Thoracic aorta (tissue), 2 donors: ENCODE data around the gene TOB2. TPM values are rescaled to one million over a fixed set of nuclear protein-coding genes. Genes with fewer than 3 reads are reported as not detected.

Source experiments
- ATAC-seq: fragments of 150-250 bp; one replicate; pipeline ENCODE4 v1.8.0; 2017; ENCODE audit warnings: low read depth; ENCODE audit not compliant: insufficient number of reproducible peaks, low FRiP score
- DNase-seq: peaks from one replicate; pipeline ENCODE4 v3.0.0-alpha.2; 2020; ENCODE audit warnings: low spot score
- H3K27ac ChIP-seq, 2 donors: fragments of 200-600 bp; sonication (generic); 1 replicate in 1 of 2; 2 replicates in 1 of 2; pipeline ENCODE4 v1.5.1; 2016; ENCODE audit warnings: mild to moderate bottlenecking in 2 of 2, moderate library complexity in 2 of 2
- H3K27me3 ChIP-seq: fragments of 200-600 bp; sonication (generic); replicated peaks from 2 replicates; pipeline ENCODE4 v1.6.0; 2016; ENCODE audit warnings: mild to moderate bottlenecking; ENCODE audit not compliant: insufficient read depth
- H3K36me3 ChIP-seq: fragments of 200-600 bp; sonication (generic); one replicate; pipeline ENCODE4 v1.5.1; 2016
- H3K4me1 ChIP-seq, 2 donors: fragments of 200-600 bp; sonication (generic); 1 replicate in 1 of 2; 2 replicates in 1 of 2; pipeline versions ENCODE4 v1.5.1 to v1.6.0; 2016; ENCODE audit warnings: low read depth in 2 of 2, mild to moderate bottlenecking in 1 of 2; ENCODE audit not compliant: control insufficient read depth in 1 of 2
- H3K4me3 ChIP-seq: fragments of 200-600 bp; sonication (generic); 2 replicates; pipeline ENCODE4 v1.5.1; 2016; ENCODE audit warnings: mild to moderate bottlenecking
- H3K9me3 ChIP-seq: fragments of 200-600 bp; sonication (generic); 2 replicates; pipeline ENCODE4 v1.5.1; 2016
- total RNA-seq, 2 donors: library from RNA; depleted of rRNA; stranded (reverse); fragments of >200 nt; gene quantifications; one replicate each; pipeline versions ENCODE4 v1.1.0 to v1.2.3, GENCODE V29; 2016
- TF ChIP-seq, protein P1 (sequence below): fragments of 200-600 bp; sonication (generic); IDR thresholded peaks from one replicate; pipeline ENCODE4 v1.5.1; 2019; ENCODE audit warnings: antibody characterized with exemption

Gene TOB2
- total RNA-seq, 2 donors from 2014 or later, result 45.5 to 56.5 TPM

DNA sequence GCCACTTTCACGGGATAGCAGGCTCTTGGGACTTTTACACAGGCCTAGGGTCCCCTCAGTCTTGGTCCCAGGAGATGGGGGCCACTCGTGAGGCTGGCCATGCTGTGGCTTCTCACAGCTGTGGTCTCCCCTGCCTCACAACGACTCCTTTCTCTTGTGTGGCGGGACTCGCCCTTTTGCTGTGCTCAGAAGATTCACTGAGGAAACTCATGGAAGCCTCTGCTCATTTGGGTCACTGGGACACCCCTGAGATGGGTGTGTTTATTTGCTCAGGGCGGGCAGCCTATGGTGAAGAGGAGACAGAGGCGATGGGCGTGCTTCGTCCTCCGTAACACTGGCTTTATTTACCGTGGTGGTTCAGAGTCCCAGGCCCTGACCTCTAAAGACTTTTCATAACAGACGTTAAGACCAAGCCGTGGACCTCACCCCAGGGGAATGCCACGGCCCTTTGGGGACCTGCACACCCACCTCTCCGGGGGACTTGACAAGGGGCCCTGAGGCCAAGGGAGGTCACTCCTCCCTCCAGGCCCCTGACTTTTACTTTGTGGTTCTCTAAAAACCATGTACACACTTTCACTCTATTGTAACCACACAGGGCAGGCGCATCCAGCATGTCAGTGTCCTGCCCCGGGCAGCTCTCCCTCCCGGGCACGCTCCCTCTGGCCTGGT, 49.3 kb downstream of the TOB2 start:
- H3K27ac ChIP-seq, result no peak overlapping the region
- H3K27me3 ChIP-seq, result no peaks in the 10 kb centered on the region
- H3K4me3 ChIP-seq, result no peak overlapping the region
- TF ChIP-seq, protein P1, sequence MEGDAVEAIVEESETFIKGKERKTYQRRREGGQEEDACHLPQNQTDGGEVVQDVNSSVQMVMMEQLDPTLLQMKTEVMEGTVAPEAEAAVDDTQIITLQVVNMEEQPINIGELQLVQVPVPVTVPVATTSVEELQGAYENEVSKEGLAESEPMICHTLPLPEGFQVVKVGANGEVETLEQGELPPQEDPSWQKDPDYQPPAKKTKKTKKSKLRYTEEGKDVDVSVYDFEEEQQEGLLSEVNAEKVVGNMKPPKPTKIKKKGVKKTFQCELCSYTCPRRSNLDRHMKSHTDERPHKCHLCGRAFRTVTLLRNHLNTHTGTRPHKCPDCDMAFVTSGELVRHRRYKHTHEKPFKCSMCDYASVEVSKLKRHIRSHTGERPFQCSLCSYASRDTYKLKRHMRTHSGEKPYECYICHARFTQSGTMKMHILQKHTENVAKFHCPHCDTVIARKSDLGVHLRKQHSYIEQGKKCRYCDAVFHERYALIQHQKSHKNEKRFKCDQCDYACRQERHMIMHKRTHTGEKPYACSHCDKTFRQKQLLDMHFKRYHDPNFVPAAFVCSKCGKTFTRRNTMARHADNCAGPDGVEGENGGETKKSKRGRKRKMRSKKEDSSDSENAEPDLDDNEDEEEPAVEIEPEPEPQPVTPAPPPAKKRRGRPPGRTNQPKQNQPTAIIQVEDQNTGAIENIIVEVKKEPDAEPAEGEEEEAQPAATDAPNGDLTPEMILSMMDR, result no peak
- H3K4me1 ChIP-seq, result peaks cover 17 to 38% of the 10 kb centered on the region in 2 donors
- DNase-seq, result no peak
- no peaks in the 10 kb centered on the region for H3K9me3 ChIP-seq
- no peak for ATAC-seq
- peaks cover 47% of the 10 kb centered on the region for H3K36me3 ChIP-seq

DNA sequence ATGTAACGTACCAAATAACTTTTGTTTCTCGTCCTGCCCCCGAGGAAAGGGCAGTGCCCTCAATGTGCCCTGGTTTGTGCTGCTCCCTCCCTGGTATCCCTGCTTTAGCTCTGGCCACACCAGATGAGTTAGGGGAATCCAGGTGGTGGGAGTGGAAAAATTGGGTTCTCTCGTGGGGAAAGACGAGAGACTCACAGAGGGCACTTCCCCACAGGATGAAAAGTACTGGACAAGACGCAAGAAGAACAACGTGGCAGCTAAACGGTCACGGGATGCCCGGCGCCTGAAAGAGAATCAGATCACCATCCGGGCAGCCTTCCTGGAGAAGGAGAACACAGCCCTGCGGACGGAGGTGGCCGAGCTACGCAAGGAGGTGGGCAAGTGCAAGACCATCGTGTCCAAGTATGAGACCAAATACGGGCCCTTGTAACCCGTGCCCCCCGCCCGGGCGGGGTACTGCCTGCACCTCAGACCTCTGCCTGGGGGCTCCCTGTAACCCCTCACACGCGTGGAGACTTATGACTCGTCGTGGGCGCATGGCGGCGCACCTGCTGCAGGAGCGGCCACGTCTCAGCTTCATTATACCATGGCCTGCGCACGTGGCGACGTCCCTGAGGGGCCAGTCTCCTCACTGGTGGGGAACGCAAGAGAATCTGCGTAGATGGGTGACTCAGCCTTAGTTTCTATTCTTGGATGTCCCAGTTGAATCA, 50.9 kb downstream of the TOB2 start:
- Histone ChIP-seq H3K9me3 (no peaks in the 10 kb centered on the region), H3K27me3 (no peaks in the 10 kb centered on the region), H3K27ac (no peak overlapping the region), H3K4me3 (no peak overlapping the region), H3K36me3 (peaks cover 57% of the 10 kb centered on the region), H3K4me1 (peaks cover 17 to 29% of the 10 kb centered on the region in 2 donors)
- TF ChIP-seq, protein P1, result no peak
- no peak for DNase-seq
- no peak for ATAC-seq

DNA sequence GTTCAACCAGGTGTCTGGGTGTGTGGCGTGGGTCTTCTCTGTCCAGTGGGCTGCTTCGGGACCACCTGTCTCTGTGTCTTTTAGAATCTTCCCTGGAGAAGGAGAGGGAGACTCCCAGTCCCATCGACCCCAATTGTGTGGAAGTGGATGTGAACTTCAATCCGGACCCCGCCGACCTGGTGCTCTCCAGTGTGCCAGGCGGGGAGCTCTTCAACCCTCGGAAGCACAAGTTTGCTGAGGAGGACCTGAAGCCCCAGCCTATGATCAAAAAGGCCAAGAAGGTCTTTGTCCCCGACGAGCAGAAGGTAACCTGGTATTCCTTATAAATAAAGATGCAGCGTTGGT, 52.6 kb downstream of the TOB2 start:
- peaks cover 17 to 29% of the 10 kb centered on the region in 2 donors for H3K4me1 ChIP-seq
- peak overlapping the region; percentile 12 for H3K4me3 ChIP-seq
- H3K27ac ChIP-seq, result peak overlapping the region; percentile 82 to 88
- H3K9me3 ChIP-seq, result no peaks in the 10 kb centered on the region
- peaks cover 71% of the 10 kb centered on the region for H3K36me3 ChIP-seq
- no peak for ATAC-seq
- TF ChIP-seq, protein P1, result no peak
- no peaks in the 10 kb centered on the region for H3K27me3 ChIP-seq
- no peak for DNase-seq

DNA sequence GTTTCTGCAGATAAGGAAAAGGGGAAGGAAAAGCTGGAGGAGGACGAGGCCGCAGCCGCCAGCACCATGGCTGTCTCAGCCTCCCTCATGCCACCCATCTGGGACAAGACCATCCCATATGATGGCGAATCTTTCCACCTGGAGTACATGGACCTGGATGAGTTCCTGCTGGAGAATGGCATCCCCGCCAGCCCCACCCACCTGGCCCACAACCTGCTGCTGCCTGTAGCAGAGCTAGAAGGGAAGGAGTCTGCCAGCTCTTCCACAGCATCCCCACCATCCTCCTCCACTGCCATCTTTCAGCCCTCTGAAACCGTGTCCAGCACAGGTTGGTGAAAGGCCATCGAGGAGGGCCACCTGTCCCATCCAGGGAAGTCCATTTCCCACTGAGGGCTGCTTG, 59.3 kb downstream of the TOB2 start:
- peaks cover 36% of the 10 kb centered on the region for H3K36me3 ChIP-seq
- H3K27me3 ChIP-seq, result no peaks in the 10 kb centered on the region
- H3K4me1 ChIP-seq, result peaks cover 6 to 9% of the 10 kb centered on the region in 2 donors
- no peak for ATAC-seq
- no peak overlapping the region for H3K27ac ChIP-seq
- H3K9me3 ChIP-seq, result no peaks in the 10 kb centered on the region
- no peak for DNase-seq
- TF ChIP-seq, protein P1, result no peak
- H3K4me3 ChIP-seq, result no peak overlapping the region

DNA sequence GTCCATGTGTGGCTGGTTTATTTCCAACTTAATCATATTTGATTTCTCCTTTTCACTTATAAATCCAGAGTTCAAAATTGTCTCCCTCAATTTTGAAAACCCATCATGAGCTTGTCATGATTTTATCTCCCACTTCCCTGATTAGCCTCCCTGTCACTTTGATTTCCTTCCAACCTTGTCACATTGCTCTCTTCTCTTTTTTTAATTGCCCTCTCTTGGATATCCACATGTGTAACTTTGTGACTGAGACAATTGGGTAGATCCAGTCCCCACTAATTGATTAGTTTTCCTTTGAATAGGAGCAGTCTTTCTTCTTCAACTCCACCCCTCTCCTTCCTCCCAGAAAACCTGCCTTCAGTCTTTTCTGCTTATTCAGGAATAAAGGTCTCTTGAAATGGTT, 62.5 kb downstream of the TOB2 start:
- H3K4me1 ChIP-seq, result peaks cover 13 to 18% of the 10 kb centered on the region in 2 donors
- TF ChIP-seq, protein P1, result no peak

More for the DNA sequence above, 62.5 kb downstream of the TOB2 start:
- no peaks in the 10 kb centered on the region for H3K27me3 ChIP-seq
- DNase-seq, result no peak
- H3K36me3 ChIP-seq, result peaks cover 14% of the 10 kb centered on the region
- H3K27ac ChIP-seq, result peak overlapping the region in 1 of 2 donors; percentile 92
- no peaks in the 10 kb centered on the region for H3K9me3 ChIP-seq
- H3K4me3 ChIP-seq, result no peak overlapping the region
- no peak for ATAC-seq

Other genes starting within 250 kb of the TOB2 start
- 10 to 100 TPM; 14.8 to 21.4 TPM for gene L3MBTL2, start 241.5 kb downstream of the TOB2 start, total RNA-seq
- gene CHADL, start 205.9 kb downstream of the TOB2 start, total RNA-seq, result 1 to 10 TPM; 3.2 to 4.9 TPM
- 10 to 100 TPM; 42.0 to 42.7 TPM for gene RANGAP1, start 160.6 kb downstream of the TOB2 start, total RNA-seq
- gene ZC3H7B, start 145.3 kb downstream of the TOB2 start, total RNA-seq, result 10 to 100 TPM; 41.2 to 41.7 TPM
- 10 to 100 TPM; 21.4 to 23.1 TPM for gene TEF, start 64.9 kb downstream of the TOB2 start, total RNA-seq
- 10 to 100 TPM; 13.8 to 28.7 TPM for gene PHF5A, start 21.9 kb upstream of the TOB2 start, total RNA-seq
- 10 to 100 TPM; 52.1 to 57.8 TPM for gene ACO2, start 22.3 kb upstream of the TOB2 start, total RNA-seq
- gene POLR3H, start 97.7 kb upstream of the TOB2 start, total RNA-seq, result 10 to 100 TPM; 17.6 to 38.1 TPM
- 100 to 1,000 TPM in 1 of 2 donors, 10 to 100 TPM in 1; 73.2 to 112 TPM for gene CSDC2, start 114.2 kb upstream of the TOB2 start, total RNA-seq
- gene PMM1, start 143.0 kb upstream of the TOB2 start, total RNA-seq, result 10 to 100 TPM; 24.9 to 25.3 TPM
- 10 to 100 TPM; 21.9 to 22.9 TPM for gene DESI1, start 174.2 kb upstream of the TOB2 start, total RNA-seq
- 100 to 1,000 TPM; 126 to 131 TPM for gene XRCC6, start 174.5 kb upstream of the TOB2 start, total RNA-seq
- gene SNU13, start 242.1 kb upstream of the TOB2 start, total RNA-seq, result 10 to 100 TPM; 92.9 to 95.7 TPM